ENCODE results near the gene PADI1.

Gene PADI1

DNA sequence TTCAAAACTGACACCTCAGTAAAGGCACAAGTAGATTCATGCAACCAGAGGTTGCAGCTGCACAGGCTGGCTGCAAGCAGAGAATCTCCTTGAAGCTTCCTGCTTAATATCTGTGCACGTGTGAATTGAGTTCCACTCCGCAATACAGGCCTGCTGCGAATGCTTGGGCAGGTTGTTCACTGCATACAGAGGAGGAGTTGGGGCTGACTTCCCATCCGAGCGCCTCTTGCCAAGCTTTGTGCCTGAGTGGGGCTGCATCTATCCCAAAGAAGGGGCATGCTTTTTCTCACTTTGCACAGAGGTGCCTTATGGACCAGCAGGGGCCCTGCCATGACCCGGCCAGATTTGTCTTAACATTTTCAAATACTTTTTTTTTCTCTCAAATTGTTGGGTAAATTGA lies 17.9 kb upstream of the PADI1 start:
- ATAC-seq (replicated peaks) (no peak), DNase-seq (no peak)
- Mint-ChIP-seq H3K36me3 (ENCODE audit: insufficient read depth) (no peaks in the 10 kb centered on the region), H3K4me3 (no peak overlapping the region), H3K27me3 (peaks cover 7 to 14% of the 10 kb centered on the region in 2 donors), H3K9me3 (peaks cover 0 to 2% of the 10 kb centered on the region in 2 donors), H3K4me1 (ENCODE audit: low read depth in 2 of 2) (peaks cover 0 to 4% of the 10 kb centered on the region in 2 donors), H3K27ac (peak overlapping the region in 1 of 2 donors; percentile 63)

DNA sequence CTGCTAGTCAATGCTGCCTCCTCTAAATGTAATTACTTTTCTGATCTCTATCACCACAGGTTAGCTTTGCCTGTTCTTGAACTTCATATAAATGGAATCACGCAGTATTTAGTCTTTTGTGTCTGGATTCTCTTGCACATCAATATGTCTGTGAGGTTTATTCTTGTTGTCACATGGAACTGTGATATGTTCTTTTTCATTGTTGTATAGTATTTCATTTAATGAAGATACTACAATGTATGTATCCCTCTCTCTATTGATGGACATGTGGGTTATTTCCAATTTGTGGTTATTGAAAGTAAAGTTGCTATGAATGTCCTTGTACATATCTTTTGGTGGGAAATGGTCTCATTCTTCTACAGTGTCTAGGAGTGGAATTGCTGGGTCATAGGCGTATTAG lies 16.7 kb upstream of the PADI1 start:
- peaks cover 0 to 2% of the 10 kb centered on the region in 2 donors for H3K4me1 Mint-ChIP-seq (ENCODE audit: low read depth in 2 of 2)
- ATAC-seq (replicated peaks) (no peak), DNase-seq (no peak)
- H3K4me3 Mint-ChIP-seq = no peak overlapping the region
- no peak overlapping the region for H3K27ac Mint-ChIP-seq
- H3K9me3 Mint-ChIP-seq = peaks cover 0 to 2% of the 10 kb centered on the region in 2 donors
- peaks cover 15 to 24% of the 10 kb centered on the region in 2 donors for H3K27me3 Mint-ChIP-seq
- H3K36me3 Mint-ChIP-seq (ENCODE audit: insufficient read depth) = no peaks in the 10 kb centered on the region

DNA sequence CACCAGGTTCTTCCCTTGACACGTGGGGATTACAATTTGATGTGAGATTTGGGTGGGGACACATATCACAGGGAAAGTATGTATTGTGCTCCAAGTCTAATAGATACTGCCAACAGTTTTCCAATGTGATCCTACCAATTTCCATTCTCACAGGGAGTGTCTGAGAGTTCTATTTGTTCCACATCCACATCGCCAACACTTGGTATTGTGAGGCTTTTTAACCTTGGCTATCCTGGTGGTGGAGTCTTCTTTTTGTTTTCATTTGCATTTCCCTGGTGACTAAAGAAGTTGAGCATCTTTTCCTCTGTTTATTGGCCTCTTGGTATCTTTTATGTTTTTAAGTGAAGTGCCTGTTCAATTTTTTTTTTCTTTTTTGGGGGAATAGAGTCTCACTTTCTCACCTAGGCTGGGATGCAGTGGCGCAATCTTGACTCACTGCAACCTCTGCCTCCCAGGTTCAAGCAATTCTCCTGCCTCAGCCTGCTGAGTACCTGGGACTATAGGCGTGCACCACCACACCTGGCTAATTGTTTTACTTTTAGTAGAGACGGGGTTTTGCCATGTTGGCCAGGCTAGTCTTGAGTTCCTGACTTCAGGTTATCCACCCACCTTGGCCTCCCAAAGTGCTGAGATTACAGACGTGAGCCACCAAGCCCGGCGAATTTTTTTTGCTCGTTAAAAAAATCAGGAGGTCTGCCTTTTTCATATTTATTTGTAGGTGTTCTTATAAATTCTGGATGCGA lies 15.9 kb upstream of the PADI1 start:
- Mint-ChIP-seq H3K27ac (no peak overlapping the region), H3K4me3 (no peak overlapping the region), H3K9me3 (peaks cover 0 to 2% of the 10 kb centered on the region in 2 donors), H3K27me3 (peaks cover 24 to 32% of the 10 kb centered on the region in 2 donors), H3K36me3 (ENCODE audit: insufficient read depth) (no peaks in the 10 kb centered on the region), H3K4me1 (ENCODE audit: low read depth in 2 of 2) (peaks cover 0 to 2% of the 10 kb centered on the region in 2 donors)
- DNase-seq = no peak
- no peak for ATAC-seq (replicated peaks)

DNA sequence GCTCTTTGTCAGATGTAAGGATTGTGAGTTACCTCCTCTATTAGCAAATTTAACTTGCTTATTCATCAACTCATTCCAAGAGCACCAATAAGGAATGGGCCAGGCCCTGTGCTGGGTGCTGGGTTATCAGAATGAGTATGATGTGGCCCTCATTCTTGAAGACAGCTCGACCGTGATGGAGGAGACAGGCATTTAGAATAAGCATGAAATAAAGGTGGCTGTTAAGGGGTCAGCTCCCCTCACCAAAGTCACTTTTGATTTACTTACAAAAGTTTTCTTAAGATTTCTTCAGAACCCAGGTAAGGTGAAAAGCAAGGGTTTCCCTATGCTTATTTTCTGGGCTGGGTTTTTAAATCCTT lies 15.3 kb upstream of the PADI1 start:
- Mint-ChIP-seq H3K27me3 (peaks cover 29 to 37% of the 10 kb centered on the region in 2 donors), H3K27ac (no peak overlapping the region), H3K9me3 (peaks cover 0 to 2% of the 10 kb centered on the region in 2 donors), H3K4me1 (ENCODE audit: low read depth in 2 of 2) (peaks cover 0 to 2% of the 10 kb centered on the region in 2 donors), H3K4me3 (no peak overlapping the region), H3K36me3 (ENCODE audit: insufficient read depth) (no peaks in the 10 kb centered on the region)
- ATAC-seq (replicated peaks) = no peak
- no peak for DNase-seq

DNA sequence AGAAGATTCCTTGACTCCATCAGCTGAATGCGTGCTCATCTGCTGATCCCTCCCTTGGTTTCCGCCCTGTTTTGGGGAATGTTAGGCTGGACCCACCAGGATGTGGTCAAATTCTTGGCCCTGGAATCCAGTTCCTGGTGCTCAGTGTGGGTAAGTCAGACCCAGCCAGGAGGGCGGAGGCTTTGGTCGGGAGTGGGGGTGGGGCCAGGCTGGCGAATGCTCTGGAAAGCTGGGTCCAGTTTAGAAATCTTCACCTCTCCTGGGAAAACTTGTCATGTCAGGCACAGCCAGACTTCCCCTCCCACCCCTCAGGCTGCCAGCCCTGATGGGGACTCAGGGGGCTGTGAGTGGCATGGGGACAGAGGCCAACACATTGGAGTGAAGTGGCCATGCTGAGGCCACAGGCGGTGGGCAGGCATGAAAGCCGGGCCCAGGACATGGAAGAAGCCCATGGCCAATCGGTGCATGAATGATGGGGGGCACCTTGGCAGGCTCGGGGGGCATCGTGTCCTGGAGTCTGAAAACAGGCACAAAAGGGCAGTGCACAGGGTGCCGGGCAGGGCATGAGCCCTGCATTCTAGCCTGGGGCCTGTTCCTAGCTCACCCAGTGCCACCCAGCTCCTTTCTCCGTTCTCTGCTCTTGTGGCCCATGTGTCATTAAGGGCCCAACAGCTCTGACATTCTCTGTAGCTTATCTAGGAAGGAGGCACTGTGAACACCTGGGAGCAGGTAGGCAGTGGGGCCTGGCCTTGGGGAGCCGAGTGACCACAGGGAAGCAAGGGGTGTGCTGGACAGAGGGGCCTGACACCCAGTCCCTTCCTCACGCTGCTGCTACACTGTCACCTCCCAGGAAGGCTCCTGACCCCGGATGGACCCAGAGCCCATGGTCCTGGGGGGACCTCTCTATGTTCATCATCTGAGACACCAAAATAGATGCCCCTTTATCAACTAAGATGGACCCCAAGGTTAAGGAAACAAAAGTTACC lies 14.6 kb upstream of the PADI1 start:
- Mint-ChIP-seq H3K4me3 (no peak overlapping the region), H3K36me3 (ENCODE audit: insufficient read depth) (no peaks in the 10 kb centered on the region), H3K9me3 (peaks cover 0 to 2% of the 10 kb centered on the region in 2 donors), H3K27me3 (peaks cover 33 to 39% of the 10 kb centered on the region in 2 donors), H3K4me1 (ENCODE audit: low read depth in 2 of 2) (peaks cover 0 to 2% of the 10 kb centered on the region in 2 donors), H3K27ac (no peak overlapping the region)
- no peak for ATAC-seq (replicated peaks)
- no peak for DNase-seq

DNA sequence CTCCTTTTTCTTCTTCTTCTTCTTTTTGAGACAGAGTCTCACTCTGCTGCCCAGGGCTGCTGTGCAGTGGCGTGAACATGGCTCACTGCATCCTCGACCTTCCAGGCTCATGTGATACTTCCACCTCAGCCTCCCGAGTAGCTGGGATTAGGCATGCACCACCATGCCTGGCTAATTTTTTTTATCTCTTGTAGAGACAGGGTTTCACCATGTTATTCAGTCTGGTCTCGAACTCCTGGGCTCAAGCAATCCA lies 13.0 kb upstream of the PADI1 start:
- Mint-ChIP-seq H3K27me3 (peaks cover 30 to 39% of the 10 kb centered on the region in 2 donors), H3K4me3 (no peak overlapping the region), H3K27ac (no peak overlapping the region), H3K9me3 (peaks cover 0 to 2% of the 10 kb centered on the region in 2 donors), H3K4me1 (ENCODE audit: low read depth in 2 of 2) (no peaks in the 10 kb centered on the region), H3K36me3 (ENCODE audit: insufficient read depth) (peaks cover 2% of the 10 kb centered on the region)
- ATAC-seq (replicated peaks) = no peak
- no peak for DNase-seq

DNA sequence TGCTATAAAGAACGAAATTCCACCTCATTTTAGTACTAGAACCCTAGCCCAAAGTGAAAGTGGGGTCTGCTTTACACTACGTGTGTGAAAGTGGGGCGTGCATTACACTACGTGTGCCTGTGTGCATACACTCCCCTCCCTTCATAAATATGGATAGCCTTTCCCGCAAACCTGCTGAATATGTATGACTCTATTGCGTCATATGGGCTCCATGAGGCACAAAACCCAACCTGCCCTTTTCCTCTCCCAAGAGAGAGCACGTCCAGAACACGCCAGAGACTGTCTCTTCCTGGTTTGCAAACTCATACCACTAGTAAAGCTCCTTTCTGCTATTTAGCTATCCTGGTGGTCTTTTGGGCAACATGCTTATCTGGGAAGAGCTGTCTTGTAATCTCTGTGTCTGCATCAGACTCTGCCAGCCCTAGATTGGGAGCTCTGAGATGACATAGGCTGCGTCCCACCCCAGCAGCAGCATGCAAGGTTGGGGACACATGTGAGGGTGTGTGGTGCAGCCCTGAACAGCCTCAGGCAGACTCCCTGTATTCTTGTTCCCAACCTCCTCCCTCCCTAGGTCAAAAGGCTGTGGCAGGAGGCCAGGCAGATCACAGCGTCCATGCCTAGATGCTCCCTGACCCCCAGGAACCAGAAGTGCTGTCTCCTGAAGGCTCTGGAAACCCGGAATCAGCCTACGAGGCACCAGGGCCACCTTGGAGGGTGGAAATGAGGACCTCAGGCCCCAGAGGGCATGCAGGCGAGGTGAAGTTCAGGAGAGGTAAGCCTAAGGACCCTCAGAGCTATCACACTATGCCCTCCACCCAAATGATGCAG lies 12.3 kb upstream of the PADI1 start:
- no peak for DNase-seq
- Mint-ChIP-seq H3K4me3 (no peak overlapping the region), H3K36me3 (ENCODE audit: insufficient read depth) (peaks cover 2% of the 10 kb centered on the region), H3K9me3 (peaks cover 0 to 2% of the 10 kb centered on the region in 2 donors), H3K4me1 (ENCODE audit: low read depth in 2 of 2) (no peaks in the 10 kb centered on the region), H3K27ac (no peak overlapping the region), H3K27me3 (peaks cover 30 to 44% of the 10 kb centered on the region in 2 donors)
- ATAC-seq (replicated peaks) = no peak

DNA sequence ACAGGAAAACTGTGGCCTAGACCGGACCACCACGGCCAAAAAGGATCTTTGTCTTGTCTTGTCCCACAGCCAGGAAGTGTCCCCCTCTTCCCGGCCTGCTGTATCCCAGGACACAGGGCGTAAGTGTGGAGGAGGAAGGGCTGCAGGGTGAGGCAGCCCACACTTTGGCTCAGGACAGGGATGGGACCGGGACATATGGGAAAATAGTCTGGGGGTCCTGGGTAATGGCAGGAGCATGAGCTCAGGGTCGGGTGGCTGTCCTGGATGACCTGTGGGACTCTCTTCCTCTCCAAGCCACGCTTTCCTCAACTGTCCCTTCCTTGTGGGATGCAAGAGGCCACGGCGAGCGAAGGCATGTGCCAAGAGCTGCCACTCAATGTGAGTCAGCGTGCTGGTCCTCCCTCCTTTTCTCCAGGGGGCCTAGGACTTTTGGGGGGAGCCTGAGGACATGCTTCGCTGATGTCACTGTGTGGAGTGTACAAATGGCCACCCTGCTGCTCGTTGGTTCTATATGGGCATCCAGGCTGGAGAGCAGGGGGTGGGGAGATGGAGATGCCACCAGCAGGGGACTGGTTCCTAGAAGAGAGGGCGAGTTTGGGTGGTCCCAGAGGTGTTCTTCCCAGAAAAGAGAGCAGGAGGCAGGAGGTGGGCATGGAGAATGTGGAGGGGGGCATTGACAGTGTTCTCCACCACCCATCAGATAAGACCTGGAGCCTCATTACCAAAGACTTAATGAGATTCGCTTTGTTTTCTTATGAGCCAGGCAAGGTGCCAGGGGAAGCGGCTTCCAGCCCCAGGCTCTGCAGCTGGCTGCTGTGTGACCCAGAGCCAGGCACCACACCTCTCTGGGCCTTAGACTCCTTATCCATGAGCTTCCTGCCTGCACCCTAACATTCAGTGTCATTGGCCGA lies 11.5 kb upstream of the PADI1 start:
- DNase-seq (no peak), ATAC-seq (replicated peaks) (no peak)
- Mint-ChIP-seq H3K36me3 (ENCODE audit: insufficient read depth) (peaks cover 2% of the 10 kb centered on the region), H3K4me1 (ENCODE audit: low read depth in 2 of 2) (no peaks in the 10 kb centered on the region), H3K9me3 (no peaks in the 10 kb centered on the region), H3K4me3 (no peak overlapping the region), H3K27ac (no peak overlapping the region), H3K27me3 (peaks cover 35 to 41% of the 10 kb centered on the region in 2 donors)

DNA sequence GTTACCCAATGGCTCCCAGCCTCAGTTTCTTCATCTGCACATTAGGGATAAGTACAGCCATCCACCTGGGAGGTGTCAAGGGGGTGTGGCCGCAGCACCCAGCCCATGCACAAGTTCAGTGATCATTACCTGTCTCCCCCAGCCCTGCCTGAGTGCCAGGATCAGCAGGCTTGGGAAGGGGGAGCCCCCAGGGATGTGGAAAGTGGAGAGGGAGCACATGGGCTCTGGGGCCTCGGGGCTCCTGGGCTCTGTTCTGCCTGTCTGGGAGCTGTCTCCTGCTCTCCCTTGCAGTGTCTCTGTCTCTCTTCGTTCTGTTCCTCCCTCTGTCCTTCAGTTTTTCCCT lies 10.8 kb upstream of the PADI1 start:
- peaks cover 2% of the 10 kb centered on the region for H3K36me3 Mint-ChIP-seq (ENCODE audit: insufficient read depth)
- H3K27ac Mint-ChIP-seq = no peak overlapping the region
- H3K4me1 Mint-ChIP-seq (ENCODE audit: low read depth in 2 of 2) = no peaks in the 10 kb centered on the region
- no peak overlapping the region for H3K4me3 Mint-ChIP-seq
- DNase-seq (no peak), ATAC-seq (replicated peaks) (no peak)
- peaks cover 35 to 37% of the 10 kb centered on the region in 2 donors for H3K27me3 Mint-ChIP-seq
- no peaks in the 10 kb centered on the region for H3K9me3 Mint-ChIP-seq

DNA sequence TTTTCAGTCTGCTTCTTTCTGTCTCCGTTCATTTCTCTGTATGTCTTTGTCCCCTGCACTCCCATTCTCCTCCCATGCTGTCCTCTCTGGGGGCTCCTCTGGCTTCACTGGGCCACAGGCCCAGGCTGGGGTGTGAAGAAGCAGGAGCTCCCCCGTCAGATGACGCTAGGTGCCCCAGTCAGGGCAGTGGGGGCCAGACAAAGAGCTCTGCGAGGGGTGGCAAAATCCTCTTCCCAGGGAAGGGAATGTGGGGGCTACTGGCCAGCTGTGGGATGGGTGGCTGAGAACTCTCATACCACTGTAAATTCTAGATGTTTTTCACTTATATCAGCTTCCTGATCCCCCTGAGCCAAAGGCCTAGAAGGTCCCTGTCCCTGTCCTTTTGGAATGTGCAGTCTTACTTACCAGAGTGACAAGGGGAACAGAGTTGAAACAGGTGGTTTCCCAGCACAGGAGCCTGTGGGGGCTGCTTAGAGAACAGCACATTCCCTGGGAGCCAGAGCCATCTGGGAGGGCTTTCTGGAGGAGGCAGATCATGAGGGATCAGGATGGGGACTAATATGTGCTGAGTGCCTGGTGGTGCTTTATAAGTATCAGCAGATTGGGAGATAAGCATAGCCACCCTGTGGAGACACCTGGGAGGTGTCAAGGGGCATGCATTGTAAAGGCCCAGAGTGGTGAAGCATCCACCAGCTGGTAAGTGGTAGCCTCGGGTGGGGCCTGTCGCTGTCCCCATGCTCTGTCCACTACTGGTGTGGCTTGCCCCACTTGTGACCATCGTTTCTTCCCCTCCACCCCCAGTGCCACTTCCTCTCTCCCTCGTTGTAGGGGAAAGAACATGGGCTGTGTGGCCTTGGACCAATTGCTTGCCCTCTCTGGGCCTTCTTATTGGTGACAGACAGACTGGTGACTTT lies 10.1 kb upstream of the PADI1 start:
- H3K27ac Mint-ChIP-seq = no peak overlapping the region
- no peaks in the 10 kb centered on the region for H3K4me1 Mint-ChIP-seq (ENCODE audit: low read depth in 2 of 2)
- DNase-seq (no peak), ATAC-seq (replicated peaks) (no peak)
- H3K27me3 Mint-ChIP-seq = peaks cover 35 to 44% of the 10 kb centered on the region in 2 donors
- no peak overlapping the region for H3K4me3 Mint-ChIP-seq
- H3K9me3 Mint-ChIP-seq = no peaks in the 10 kb centered on the region
- H3K36me3 Mint-ChIP-seq (ENCODE audit: insufficient read depth) = peaks cover 2% of the 10 kb centered on the region

DNA sequence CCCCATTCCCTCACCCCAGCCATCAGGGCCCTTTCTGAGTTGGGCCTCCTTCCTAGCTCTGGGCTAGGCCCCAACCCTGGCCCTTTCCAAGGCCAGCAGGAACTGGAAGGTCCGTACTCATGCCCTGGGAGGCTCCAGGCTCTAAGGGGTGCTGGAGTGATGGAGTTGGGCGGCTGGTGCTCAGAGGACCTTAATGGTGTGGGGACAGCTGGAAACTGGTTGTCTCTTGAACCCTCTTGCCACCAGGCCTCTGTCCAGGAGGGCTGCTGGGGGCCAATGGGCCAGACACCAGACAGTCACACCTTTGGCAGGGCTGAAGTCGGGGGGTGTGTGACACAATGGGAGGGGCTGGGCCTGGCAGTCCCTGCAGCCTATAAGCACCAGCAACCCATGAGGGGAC lies 9.2 kb upstream of the PADI1 start:
- no peak for ATAC-seq (replicated peaks)
- H3K4me1 Mint-ChIP-seq (ENCODE audit: low read depth in 2 of 2) = no peaks in the 10 kb centered on the region
- H3K27ac Mint-ChIP-seq = no peak overlapping the region
- peaks cover 2% of the 10 kb centered on the region for H3K36me3 Mint-ChIP-seq (ENCODE audit: insufficient read depth)
- no peak for DNase-seq
- H3K9me3 Mint-ChIP-seq = no peaks in the 10 kb centered on the region
- peaks cover 35 to 47% of the 10 kb centered on the region in 2 donors for H3K27me3 Mint-ChIP-seq
- no peak overlapping the region for H3K4me3 Mint-ChIP-seq

Measured in effector memory CD8-positive, alpha-beta T cell (primary cell).